GM19023 (cell line): ENCODE results near the gene MID1.

Experiments used
- ATAC-seq: cut with Tn5 transposase; IDR thresholded peaks from one replicate; pipeline ENCODE4 v1.9.1; 2021; ENCODE audit warnings: mild to moderate bottlenecking, moderate library complexity; ENCODE audit not compliant: unreplicated experiment

MID1 gene

GRCh38 chrX:10496345-10496965 is 123.9 kb downstream of the MID1 start:
- ATAC-seq: no peak

GRCh38 chrX:10495677-10496076 is 124.7 kb downstream of the MID1 start:
- ATAC-seq: no peak

- ATAC-seq: no peak
Observed at GRCh38 chrX:10492250-10492649, 128.1 kb downstream of the MID1 start.

- no peak for ATAC-seq
Observed at GRCh38 chrX:10486373-10486772, 134.0 kb downstream of the MID1 start.

- no peak for ATAC-seq
Observed at GRCh38 chrX:10485326-10485725, 135.1 kb downstream of the MID1 start.

GRCh38 chrX:10484683-10485247 is 135.6 kb downstream of the MID1 start:
- no peak for ATAC-seq

- ATAC-seq: no peak
Observed at GRCh38 chrX:10483191-10483831, 137.1 kb downstream of the MID1 start.

GRCh38 chrX:10482708-10483107 is 137.7 kb downstream of the MID1 start:
- ATAC-seq: no peak

- ATAC-seq: peak; percentile 73
Observed at GRCh38 chrX:10482261-10482660, 138.1 kb downstream of the MID1 start.

- ATAC-seq: no peak
Observed at GRCh38 chrX:10480861-10481260, 139.5 kb downstream of the MID1 start.

- no peak for ATAC-seq
Observed at GRCh38 chrX:10479508-10479907, 140.9 kb downstream of the MID1 start.

- ATAC-seq: no peak
Observed at GRCh38 chrX:10477525-10477924, 142.9 kb downstream of the MID1 start.

- no peak for ATAC-seq
Observed at GRCh38 chrX:10474913-10475568, 145.3 kb downstream of the MID1 start.

GRCh38 chrX:10474510-10474909 is 145.9 kb downstream of the MID1 start:
- no peak for ATAC-seq

GRCh38 chrX:10471418-10471817 is 149.0 kb downstream of the MID1 start:
- no peak for ATAC-seq

GRCh38 chrX:10470009-10470408 is 150.4 kb downstream of the MID1 start:
- no peak for ATAC-seq

GRCh38 chrX:10467793-10468192 is 152.6 kb downstream of the MID1 start:
- no peak for ATAC-seq

- ATAC-seq: no peak
Observed at GRCh38 chrX:10465254-10465653, 155.1 kb downstream of the MID1 start.

GRCh38 chrX:10457092-10457491 is 163.3 kb downstream of the MID1 start:
- ATAC-seq: no peak

GRCh38 chrX:10453945-10454344 is 166.4 kb downstream of the MID1 start:
- no peak for ATAC-seq

GRCh38 chrX:10450959-10451355 is 169.4 kb downstream of the MID1 start:
- no peak for ATAC-seq
